SIG-M5 (cell line): ENCODE data around the gene RERE.
"Not testable (repeated sequence)": the region's sequence is repeated elsewhere in the genome, so short reads cannot be mapped to it uniquely, and the experiment has no call there.

Source experiments
- DNase-seq: peaks from one replicate; lab custom pipeline; 2025; lab: John Stamatoyannopoulos, UW

RERE gene

GRCh38 chr1:8602471-8603219 is 214.8 kb downstream of the RERE start:
- DNase-seq = no peak

GRCh38 chr1:8600336-8600735 is 217.1 kb downstream of the RERE start:
- no peak for DNase-seq

DNA sequence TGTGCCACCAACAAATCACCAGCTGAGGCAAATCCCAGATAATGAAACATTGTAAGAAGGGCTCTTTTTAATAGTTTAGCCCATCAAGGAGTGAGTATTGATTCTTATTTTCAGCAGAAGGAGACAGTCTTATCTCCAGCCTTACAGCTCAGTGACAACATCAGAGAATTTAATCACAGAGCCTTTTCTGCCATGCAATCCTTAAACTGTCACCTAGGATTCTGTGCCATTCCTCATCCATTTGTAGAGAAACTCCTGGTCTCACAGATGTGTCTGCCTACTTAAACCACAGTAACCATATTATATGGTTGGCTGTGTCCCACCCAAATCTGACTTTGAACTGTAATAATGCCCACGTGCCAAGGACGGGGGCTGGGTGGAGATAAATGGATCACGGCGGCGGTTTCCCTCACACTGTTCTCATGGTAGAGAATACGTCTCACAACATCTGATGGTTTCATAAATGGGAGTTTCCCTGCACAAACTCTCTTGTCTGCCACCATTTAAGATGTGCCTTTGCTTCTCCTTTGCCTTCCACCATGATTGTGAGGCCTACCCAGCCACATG is 217.7 kb downstream of the RERE start:
- no peak for DNase-seq

DNA sequence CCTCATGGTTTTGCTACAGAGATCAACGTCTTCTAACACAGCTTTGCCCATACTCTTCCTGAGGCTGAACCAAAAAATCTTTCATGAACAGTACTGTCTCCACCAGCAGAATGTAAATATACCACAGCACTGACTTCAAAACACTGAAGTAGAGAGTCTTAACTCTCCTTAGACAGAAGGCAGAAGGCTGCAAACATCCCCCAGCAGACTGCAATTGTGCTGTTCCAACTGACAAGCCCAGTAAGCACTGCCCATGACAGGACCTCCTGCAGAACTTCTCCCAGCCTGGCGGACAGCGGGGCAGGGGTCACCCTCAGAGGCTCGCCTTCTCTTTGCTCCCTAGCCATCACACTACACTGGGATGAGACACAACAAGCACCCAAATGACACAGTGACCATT is 218.7 kb downstream of the RERE start:
- no peak for DNase-seq

- DNase-seq = no peak
Measured at GRCh38 chr1:8598060-8598724, 219.2 kb downstream of the RERE start.

DNA sequence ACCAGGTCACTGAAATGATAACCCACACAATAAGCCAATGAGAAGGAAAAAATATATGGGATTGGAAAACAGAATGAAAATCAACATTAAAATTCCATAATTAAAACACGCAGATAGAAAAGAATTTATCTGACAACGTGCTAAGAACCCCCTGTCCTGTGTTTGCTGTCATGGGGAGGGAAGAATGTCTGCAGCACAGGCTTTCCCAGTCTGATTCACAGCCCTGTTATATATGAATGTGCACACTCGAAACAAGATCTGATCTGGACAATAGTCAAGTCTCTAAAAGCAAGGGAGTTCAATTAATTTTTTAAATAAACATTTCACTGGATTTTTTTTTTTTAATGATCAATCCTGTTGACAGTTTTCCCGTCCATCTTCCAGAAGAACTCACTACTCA is 220.0 kb downstream of the RERE start:
- no peak for DNase-seq

- no peak for DNase-seq
Measured at GRCh38 chr1:8595941-8596340, 221.5 kb downstream of the RERE start.

DNA sequence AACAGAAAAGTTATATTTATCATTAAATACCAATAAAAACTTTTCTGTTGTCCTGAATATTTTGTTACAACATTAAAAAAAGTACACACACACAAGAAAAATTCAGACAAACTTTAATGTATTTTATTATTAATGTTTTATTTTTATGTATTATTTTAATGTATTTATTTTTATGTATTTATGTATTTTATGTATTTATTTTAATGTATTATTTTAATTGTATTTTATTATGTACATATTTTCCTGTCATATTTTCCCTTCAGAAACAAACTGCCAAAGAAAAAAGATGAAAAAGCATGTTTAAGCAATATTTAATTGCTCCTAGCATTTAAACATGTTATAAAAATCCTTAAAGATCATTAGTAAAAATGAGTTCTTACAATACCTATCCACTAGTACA is 222.1 kb downstream of the RERE start:
- DNase-seq = no peak

- DNase-seq = not testable (repeated sequence)
Measured at GRCh38 chr1:8593292-8593691, 224.1 kb downstream of the RERE start.

- no peak for DNase-seq
Measured at GRCh38 chr1:8591569-8591968, 225.9 kb downstream of the RERE start.

GRCh38 chr1:8590721-8591351 is 226.6 kb downstream of the RERE start:
- no peak for DNase-seq

GRCh38 chr1:8589571-8589970 is 227.9 kb downstream of the RERE start:
- no peak for DNase-seq

DNA sequence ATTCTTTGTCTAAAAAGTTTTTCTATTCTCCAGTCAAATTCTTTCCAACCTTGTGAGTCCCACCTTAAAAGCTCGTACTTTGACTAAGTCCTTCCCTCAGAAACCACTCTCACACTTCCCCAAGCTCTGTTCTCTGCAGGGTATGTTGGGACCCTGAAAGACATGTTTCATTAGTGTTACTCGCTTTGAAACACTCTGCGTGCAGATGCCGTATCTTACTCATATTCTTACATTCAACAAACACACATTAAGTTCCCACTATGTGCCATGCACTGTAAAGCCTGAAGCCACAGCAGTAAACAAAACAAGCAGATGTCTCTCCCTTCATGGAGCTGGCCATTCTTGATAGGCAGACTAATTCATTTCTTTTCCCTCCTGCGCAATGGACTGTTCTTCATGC is 229.7 kb downstream of the RERE start:
- DNase-seq = no peak

DNA sequence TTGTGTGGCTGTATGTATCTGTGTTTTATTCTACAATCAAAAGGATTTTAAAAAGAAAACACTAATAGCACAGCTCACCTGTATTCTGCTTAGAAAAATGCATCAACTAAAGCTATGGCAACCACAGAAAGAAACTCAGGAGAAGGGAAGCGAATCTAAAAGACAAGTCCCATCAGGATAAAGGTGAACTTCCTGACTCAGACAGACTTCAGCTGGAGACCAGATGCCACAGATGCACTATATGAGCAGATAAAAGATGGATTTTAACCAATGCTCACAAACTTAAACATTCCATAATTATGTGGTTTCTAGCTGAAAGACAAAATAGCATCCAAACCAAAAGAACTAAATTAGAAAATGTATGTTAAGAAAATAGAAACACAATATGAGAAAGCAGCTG is 231.0 kb downstream of the RERE start:
- no peak for DNase-seq

GRCh38 chr1:8584316-8584715 is 233.1 kb downstream of the RERE start:
- DNase-seq = no peak

DNA sequence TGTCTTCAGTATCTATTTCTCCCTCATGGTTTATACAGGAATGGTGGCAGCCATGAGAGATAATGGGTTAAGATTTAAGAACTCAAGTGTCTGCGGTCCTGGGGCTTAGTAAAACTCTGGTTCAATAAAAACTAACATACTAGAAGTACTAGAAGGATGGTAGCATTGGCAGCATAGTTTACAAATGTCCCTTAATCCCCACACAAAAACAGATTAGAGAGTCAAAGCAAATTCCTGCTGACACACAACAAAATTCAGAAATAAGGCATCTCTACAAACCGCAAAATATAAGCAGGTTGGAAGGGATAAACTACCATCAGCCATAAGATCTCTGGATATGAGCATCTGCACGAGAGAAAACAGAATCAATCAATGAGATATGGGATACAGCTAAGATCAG is 234.4 kb downstream of the RERE start:
- DNase-seq = no peak

DNA sequence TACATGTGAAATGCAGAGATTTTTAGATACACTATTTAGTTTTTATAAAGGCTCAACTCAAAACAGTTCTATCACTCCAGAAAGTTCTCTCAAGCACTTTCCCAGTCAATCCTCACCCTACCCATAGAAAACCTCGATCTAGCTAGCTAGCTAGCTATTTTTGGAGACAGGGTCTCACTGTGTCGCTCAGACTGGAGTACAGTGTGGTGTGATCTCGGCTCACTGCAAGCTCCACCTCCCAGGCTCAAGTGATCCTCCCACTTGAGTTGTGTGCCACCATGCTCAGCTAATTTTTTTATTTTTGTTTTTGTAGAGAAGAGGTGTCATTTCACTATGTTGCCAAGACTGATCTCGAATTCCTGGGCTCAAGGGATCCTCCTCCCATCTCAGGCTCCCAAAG is 236.9 kb downstream of the RERE start:
- DNase-seq = no peak

- DNase-seq = no peak
Measured at GRCh38 chr1:8578936-8579335, 238.5 kb downstream of the RERE start.

- DNase-seq = no peak
Measured at GRCh38 chr1:8578132-8578877, 239.1 kb downstream of the RERE start.

DNA sequence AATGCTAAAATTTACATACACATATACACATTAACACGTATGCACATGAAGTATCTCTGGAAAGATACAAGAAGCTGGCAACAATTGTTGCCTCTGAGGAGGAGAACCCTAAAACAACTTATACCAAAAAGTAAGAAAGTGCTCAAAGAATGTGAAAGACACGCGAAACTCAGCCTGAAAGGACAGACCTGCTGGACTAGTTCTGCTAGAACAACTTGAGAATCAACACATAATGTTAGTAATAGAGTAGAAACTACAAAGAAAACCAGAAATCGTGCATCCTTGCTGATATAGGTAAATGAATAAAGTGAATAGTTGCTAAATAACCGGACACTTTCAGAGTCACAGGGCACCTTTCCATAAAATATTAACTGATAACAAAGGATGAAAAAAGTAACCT is 242.5 kb downstream of the RERE start:
- no peak for DNase-seq

DNA sequence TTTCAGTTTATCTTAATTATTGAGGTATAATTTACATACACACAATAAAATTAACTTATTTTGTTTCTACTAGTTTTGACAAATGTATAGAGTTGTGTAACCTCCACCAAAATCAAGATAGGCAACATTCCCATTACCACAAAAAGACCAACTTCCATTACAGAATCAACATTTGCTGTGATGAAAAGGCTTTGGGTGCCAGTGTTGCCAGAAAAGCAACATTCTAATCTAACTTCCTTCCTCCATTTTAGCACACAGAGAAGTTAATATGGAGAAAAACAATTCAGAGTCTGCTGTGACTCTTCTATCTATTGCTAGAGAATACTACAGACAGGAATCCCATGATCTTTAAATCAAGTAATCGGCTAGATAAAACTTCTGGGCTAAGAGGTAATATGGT is 245.3 kb downstream of the RERE start:
- no peak for DNase-seq
